ENCODE data around the gene EFHC2.
"Not testable (repeated sequence)": the region's sequence is repeated elsewhere in the genome, so short reads cannot be mapped to it uniquely, and the experiment has no call there.

EFHC2 gene

GRCh38 chrX:44228621-44229020, 114.9 kb downstream of the EFHC2 start:
- DNase-seq, result no peak

GRCh38 chrX:44227991-44228390, 115.5 kb downstream of the EFHC2 start:
- no peak for DNase-seq

GRCh38 chrX:44225667-44226066, 117.8 kb downstream of the EFHC2 start:
- no peak for DNase-seq

- no peak for DNase-seq
Observed at GRCh38 chrX:44224760-44225159, 118.7 kb downstream of the EFHC2 start.

- no peak for DNase-seq
Observed at GRCh38 chrX:44223150-44223549, 120.3 kb downstream of the EFHC2 start.

- no peak for DNase-seq
Observed at GRCh38 chrX:44218465-44218864, 125.0 kb downstream of the EFHC2 start.

GRCh38 chrX:44216171-44216570, 127.3 kb downstream of the EFHC2 start:
- DNase-seq, result no peak

- DNase-seq, result no peak
Observed at GRCh38 chrX:44203791-44204190, 139.7 kb downstream of the EFHC2 start.

GRCh38 chrX:44202596-44202995, 140.9 kb downstream of the EFHC2 start:
- DNase-seq, result no peak

- DNase-seq, result no peak
Observed at GRCh38 chrX:44189116-44189515, 154.4 kb downstream of the EFHC2 start.

GRCh38 chrX:44187915-44188314, 155.6 kb downstream of the EFHC2 start:
- DNase-seq, result not testable (repeated sequence)

- DNase-seq, result no peak
Observed at GRCh38 chrX:44183329-44183728, 160.1 kb downstream of the EFHC2 start.

GRCh38 chrX:44178274-44179053, 165.0 kb downstream of the EFHC2 start:
- no peak for DNase-seq

GRCh38 chrX:44175455-44175854, 168.0 kb downstream of the EFHC2 start:
- no peak for DNase-seq

GRCh38 chrX:44174061-44174460, 169.4 kb downstream of the EFHC2 start:
- no peak for DNase-seq

- no peak for DNase-seq
Observed at GRCh38 chrX:44173219-44173618, 170.3 kb downstream of the EFHC2 start.

- DNase-seq, result no peak
Observed at GRCh38 chrX:44167116-44167515, 176.4 kb downstream of the EFHC2 start.

GRCh38 chrX:44162964-44163475, 180.5 kb downstream of the EFHC2 start:
- no peak for DNase-seq

- DNase-seq, result no peak
Observed at GRCh38 chrX:44157858-44158257, 185.6 kb downstream of the EFHC2 start.

GRCh38 chrX:44157283-44157682, 186.2 kb downstream of the EFHC2 start:
- no peak for DNase-seq

- no peak for DNase-seq
Observed at GRCh38 chrX:44156726-44157125, 186.7 kb downstream of the EFHC2 start.

GRCh38 chrX:44155126-44155525, 188.3 kb downstream of the EFHC2 start:
- no peak for DNase-seq

GRCh38 chrX:44152852-44153251, 190.6 kb downstream of the EFHC2 start:
- DNase-seq, result no peak

- DNase-seq, result no peak
Observed at GRCh38 chrX:44147130-44147529, 196.3 kb downstream of the EFHC2 start.
